ENCODE data around the gene DIRAS1.

Gene DIRAS1

GRCh38 chr19:2723747-2724146, 2.6 kb upstream of the DIRAS1 start:
- no peak for TF ChIP-seq CTCF (IDR thresholded peaks at IDR 0.05; ENCODE audit: low read depth, low read length, missing control alignments)
- H3K4me3 ChIP-seq (ENCODE audit: low read depth, low read length), result no peak overlapping the region
- DNase-seq (ENCODE audit: low read depth), result no peak
- in situ Hi-C loops (cut with HindIII; ENCODE audit: low sequenced_read_pairs), result no loop called here

- in situ Hi-C loops (cut with HindIII; ENCODE audit: low sequenced_read_pairs), result no loop called here
- no peak for DNase-seq (ENCODE audit: low read depth)
- no peak for TF ChIP-seq CTCF (IDR thresholded peaks at IDR 0.05; ENCODE audit: low read depth, low read length, missing control alignments)
- no peak overlapping the region for H3K4me3 ChIP-seq (ENCODE audit: low read depth, low read length)
Measured at GRCh38 chr19:2723345-2723715, 2.2 kb upstream of the DIRAS1 start.

GRCh38 chr19:2722541-2723344, 1.6 kb upstream of the DIRAS1 start:
- in situ Hi-C loops (cut with HindIII; ENCODE audit: low sequenced_read_pairs), result no loop called here
- DNase-seq (ENCODE audit: low read depth), result no peak
- no peak overlapping the region for H3K4me3 ChIP-seq (ENCODE audit: low read depth, low read length)
- TF ChIP-seq CTCF (IDR thresholded peaks at IDR 0.05; ENCODE audit: low read depth, low read length, missing control alignments), result no peak

- in situ Hi-C loops (cut with HindIII; ENCODE audit: low sequenced_read_pairs), result no loop called here
- DNase-seq (ENCODE audit: low read depth), result no peak
- H3K4me3 ChIP-seq (ENCODE audit: low read depth, low read length), result peak overlapping the region; percentile 40
- no peak for TF ChIP-seq CTCF (IDR thresholded peaks at IDR 0.05; ENCODE audit: low read depth, low read length, missing control alignments)
Measured at GRCh38 chr19:2721570-2722540, 683 bp upstream of the DIRAS1 start.

GRCh38 chr19:2719920-2720776, 1.0 kb downstream of the DIRAS1 start:
- DNase-seq (ENCODE audit: low read depth), result no peak
- in situ Hi-C loops (cut with HindIII; ENCODE audit: low sequenced_read_pairs), result no loop called here
- TF ChIP-seq CTCF (IDR thresholded peaks at IDR 0.05; ENCODE audit: low read depth, low read length, missing control alignments), result no peak
- peak overlapping the region; percentile 40 for H3K4me3 ChIP-seq (ENCODE audit: low read depth, low read length)

- TF ChIP-seq CTCF (IDR thresholded peaks at IDR 0.05; ENCODE audit: low read depth, low read length, missing control alignments), result no peak
- in situ Hi-C loops (cut with HindIII; ENCODE audit: low sequenced_read_pairs), result no loop called here
Measured at GRCh38 chr19:2719232-2719735, 1.9 kb downstream of the DIRAS1 start.

More at GRCh38 chr19:2719232-2719735, 1.9 kb downstream of the DIRAS1 start:
- no peak overlapping the region for H3K4me3 ChIP-seq (ENCODE audit: low read depth, low read length)
- DNase-seq (ENCODE audit: low read depth), result no peak

All from astrocyte of the cerebellum (primary cell).